H9 (cell line): ENCODE data around the gene DAGLB. TPM values are rescaled to one million over a fixed set of nuclear protein-coding genes. Genes with fewer than 3 reads are reported as not detected.

ENCODE experiments used
- DNase-seq: peaks from one replicate; pipeline ENCODE4 v3.0.0-alpha.2; 2017
- H2AFZ ChIP-seq: one replicate; pipeline ENCODE4 v1.6.1; 2013; ENCODE audit warnings: mild to moderate bottlenecking, low read length, control low read depth, moderate library complexity
- H2AK5ac ChIP-seq: 2 replicates; pipeline ENCODE4 v1.6.1; 2013; ENCODE audit warnings: low read length, control low read depth, mixed read lengths; ENCODE audit not compliant: insufficient read length
- H2BK120ac ChIP-seq: one replicate; pipeline ENCODE4 v1.6.1; 2013; ENCODE audit warnings: low read depth, mild to moderate bottlenecking, low read length, control low read depth, inconsistent platforms; ENCODE audit not compliant: poor library complexity, severe bottlenecking
- H2BK12ac ChIP-seq: 2 replicates; pipeline ENCODE4 v1.6.1; 2013; ENCODE audit warnings: low read length, control low read depth, mixed read lengths, low read depth; ENCODE audit not compliant: insufficient read length
- H2BK15ac ChIP-seq: 2 replicates; pipeline ENCODE4 v1.6.1; 2013; ENCODE audit warnings: low read depth, low read length, control low read depth
- H2BK20ac ChIP-seq: one replicate; pipeline ENCODE4 v1.6.1; 2013; ENCODE audit warnings: low read depth, mild to moderate bottlenecking, low read length, control low read depth, inconsistent platforms; ENCODE audit not compliant: poor library complexity, severe bottlenecking
- H2BK5ac ChIP-seq: 2 replicates; pipeline ENCODE4 v1.6.1; 2013; ENCODE audit warnings: low read length, control low read depth, mixed read lengths; ENCODE audit not compliant: insufficient read length
- H3K14ac ChIP-seq: 2 replicates; pipeline ENCODE4 v1.6.1; 2013; ENCODE audit warnings: low read length, control low read depth; ENCODE audit not compliant: insufficient read depth
- H3K18ac ChIP-seq: 2 replicates; pipeline ENCODE4 v1.6.1; 2013; ENCODE audit warnings: low read depth, mild to moderate bottlenecking, mixed read lengths, low read length, control low read depth; ENCODE audit not compliant: insufficient read length
- H3K23ac ChIP-seq: 2 replicates; pipeline ENCODE4 v1.6.1; 2013; ENCODE audit warnings: low read length, control low read depth, mixed read lengths, low read depth; ENCODE audit not compliant: insufficient read length
- H3K23me2 ChIP-seq: 2 replicates; pipeline ENCODE4 v1.6.1; 2013; ENCODE audit warnings: low read depth, mild to moderate bottlenecking, mixed read lengths, low read length, control low read depth; ENCODE audit not compliant: insufficient read length, poor library complexity, severe bottlenecking
- H3K27ac ChIP-seq: 2 replicates; pipeline ENCODE4 v1.5.1; 2013; ENCODE audit warnings: low read length, control low read depth, mixed read lengths, low read depth; ENCODE audit not compliant: insufficient read length
- H3K27me3 ChIP-seq: 2 replicates; pipeline ENCODE4 v1.6.1; 2013; ENCODE audit warnings: low read length, control low read depth, inconsistent platforms; ENCODE audit not compliant: insufficient read depth
- H3K4ac ChIP-seq: 2 replicates; pipeline ENCODE4 v1.6.1; 2013; ENCODE audit warnings: low read depth, mild to moderate bottlenecking, control low read depth, inconsistent platforms, low read length, moderate library complexity
- H3K4me1 ChIP-seq: 2 replicates; pipeline ENCODE4 v1.6.1; 2013; ENCODE audit warnings: low read length, control low read depth, inconsistent platforms; ENCODE audit not compliant: insufficient read depth
- H3K4me2 ChIP-seq: 2 replicates; pipeline ENCODE4 v1.6.1; 2013; ENCODE audit warnings: low read length, control low read depth, mixed read lengths; ENCODE audit not compliant: insufficient read length, insufficient read depth
- H3K56ac ChIP-seq: 2 replicates; pipeline ENCODE4 v1.6.1; 2013; ENCODE audit warnings: low read depth, mild to moderate bottlenecking, mixed read lengths, low read length, control low read depth; ENCODE audit not compliant: insufficient read length
- H3K79me1 ChIP-seq: 2 replicates; pipeline ENCODE4 v1.6.1; 2013; ENCODE audit warnings: low read depth, mild to moderate bottlenecking, moderate library complexity, low read length, control low read depth, inconsistent platforms; ENCODE audit not compliant: insufficient read depth, poor library complexity, severe bottlenecking
- H3K79me2 ChIP-seq: 2 replicates; pipeline ENCODE4 v1.6.1; 2013; ENCODE audit warnings: low read length, control low read depth, inconsistent platforms; ENCODE audit not compliant: insufficient read depth
- H3K9ac ChIP-seq: 2 replicates; pipeline ENCODE4 v1.6.1; 2013; ENCODE audit warnings: low read length, control low read depth, mixed read lengths; ENCODE audit not compliant: insufficient read length; ENCODE audit errors: extremely low read depth
- H3K9me3 ChIP-seq: one replicate; pipeline ENCODE4 v1.6.1; 2013; ENCODE audit warnings: low read depth, low read length, inconsistent platforms; ENCODE audit not compliant: control insufficient read depth
- H3T11ph ChIP-seq: one replicate; pipeline ENCODE4 v1.6.1; 2013; ENCODE audit warnings: mild to moderate bottlenecking, low read length, control low read depth, inconsistent platforms
- H4K20me1 ChIP-seq: one replicate; pipeline ENCODE4 v1.6.1; 2013; ENCODE audit not compliant: control insufficient read depth, insufficient read length, insufficient read depth
- H4K5ac ChIP-seq: 2 replicates; pipeline ENCODE4 v1.6.1; 2013; ENCODE audit warnings: low read depth, mild to moderate bottlenecking, mixed read lengths, low read length, control low read depth; ENCODE audit not compliant: insufficient read length
- H4K8ac ChIP-seq: replicated peaks from 2 replicates; pipeline ENCODE4 v1.6.1; 2013; ENCODE audit warnings: low read length, control low read depth, mixed read lengths, low read depth; ENCODE audit not compliant: insufficient read length
- H4K91ac ChIP-seq: 2 replicates; pipeline ENCODE4 v1.6.1; 2013; ENCODE audit warnings: low read depth, mild to moderate bottlenecking, moderate library complexity, mixed read lengths, low read length, control low read depth; ENCODE audit not compliant: insufficient read length
- H3K27ac Mint-ChIP-seq, 3 experiments: 2 replicates in 2 of 3; 3 replicates in 1 of 3; pipeline ENCODE4 v1.8.0; 2020 to 2021; ENCODE audit warnings: mixed read lengths in 3 of 3, mild to moderate bottlenecking in 1 of 3, moderate library complexity in 1 of 3
- H3K27me3 Mint-ChIP-seq: 2 replicates; pipeline ENCODE4 v1.8.0; 2021; ENCODE audit warnings: low read depth, mild to moderate bottlenecking, moderate library complexity, mixed read lengths
- H3K36me3 Mint-ChIP-seq, 3 experiments: 2 replicates in 2 of 3; 3 replicates in 1 of 3; pipeline ENCODE4 v1.8.0; 2020 to 2021; ENCODE audit warnings: low read depth in 3 of 3, mixed read lengths in 3 of 3; ENCODE audit not compliant: insufficient read depth in 1 of 3
- H3K4me1 Mint-ChIP-seq, 2 experiments: 2 replicates each; pipeline ENCODE4 v1.8.0; 2020; ENCODE audit warnings: mixed read lengths in 2 of 2
- H3K4me3 Mint-ChIP-seq, 2 experiments: 2 replicates in 1 of 2; 3 replicates in 1 of 2; pipeline ENCODE4 v1.8.0; 2020 to 2021; ENCODE audit warnings: mild to moderate bottlenecking in 2 of 2, mixed read lengths in 2 of 2, moderate library complexity in 1 of 2
- H3K9me3 Mint-ChIP-seq, 2 experiments: 2 replicates in 1 of 2; 3 replicates in 1 of 2; pipeline ENCODE4 v1.8.0; 2020; ENCODE audit warnings: mild to moderate bottlenecking in 2 of 2, mixed read lengths in 2 of 2, moderate library complexity in 1 of 2
- CTCF ChIP-seq: fragments of 200-600 bp; sonication (generic); conservative IDR thresholded peaks from 3 replicates; pipeline ENCODE4 v1.8.0; 2021; ENCODE audit warnings: antibody characterized with exemption, mild to moderate bottlenecking
- WGBS: extraction: QIAGEN DNeasy Blood & Tissue Kit; methylation state at CpG from one replicate; pipeline ENCODE4 v1.1.7; 2013; ENCODE audit warnings: missing lambda C conversion rate, low lambda C conversion rate, mixed read lengths; ENCODE audit not compliant: insufficient read length; ENCODE audit errors: extremely low coverage; 5-methylcytosine and 5-hydroxymethylcytosine counted together
- total RNA-seq: library from RNA; stranded (reverse); gene quantifications from 2 replicates; pipeline ENCODE4 v1.2.1, GENCODE V29; 2021

DAGLB gene
- total RNA-seq, 1 experiment from 2014 or later = 46.4 TPM

GRCh38 chr7:6433784-6434615 lies 13.8 kb downstream of the DAGLB start:
- H2BK5ac ChIP-seq = no peak overlapping the region
- Mint-ChIP-seq H3K27me3 (no peaks in the 10 kb centered on the region), H3K4me3 (no peak overlapping the region), H3K36me3 (peaks cover 29 to 61% (median 38%) of the 10 kb centered on the region in 3 experiments), H3K4me1 (peaks cover 2 to 11% of the 10 kb centered on the region in 2 experiments; a peak in 3 of 4 replicates), H3K27ac (no peak overlapping the region), H3K9me3 (no peaks in the 10 kb centered on the region)
- no peaks in the 10 kb centered on the region for H3K9me3 ChIP-seq
- H3K23me2 ChIP-seq = no peaks in the 10 kb centered on the region
- no peak overlapping the region for H3K27ac ChIP-seq
- peaks cover 9% of the 10 kb centered on the region for H3K79me1 ChIP-seq
- no peak overlapping the region for H3K23ac ChIP-seq
- TF ChIP-seq CTCF = no peak
- no CpG with 5 or more reads among the region's 17 CpGs for WGBS
- no peak overlapping the region for H2BK15ac ChIP-seq
- no peak overlapping the region for H3K4me2 ChIP-seq
- no peak overlapping the region for H4K5ac ChIP-seq
- no peaks in the 10 kb centered on the region for H4K20me1 ChIP-seq
- H3K18ac ChIP-seq = no peak overlapping the region
- no peak overlapping the region for H2BK120ac ChIP-seq
- DNase-seq = no peak
- H2BK20ac ChIP-seq = no peak overlapping the region
- H2BK12ac ChIP-seq = no peak overlapping the region
- no peaks in the 10 kb centered on the region for H3K27me3 ChIP-seq
- no peak overlapping the region for H4K8ac ChIP-seq
- H2AK5ac ChIP-seq = no peak overlapping the region
- H2AFZ ChIP-seq = no peak overlapping the region
- peaks cover 9% of the 10 kb centered on the region for H3K79me2 ChIP-seq
- no peak overlapping the region for H4K91ac ChIP-seq
- H3K9ac ChIP-seq = no peak overlapping the region
- H3K56ac ChIP-seq = no peak overlapping the region
- no peaks in the 10 kb centered on the region for H3K4me1 ChIP-seq
- H3K14ac ChIP-seq = no peak overlapping the region
- no peak overlapping the region for H3K4ac ChIP-seq
- H3T11ph ChIP-seq = no peak overlapping the region
